GM12892 (cell line): ENCODE data around the gene THADA.

ENCODE experiments used
- POLR2A ChIP-seq: IDR thresholded peaks from 2 replicates; pipeline ENCODE4 v1.6.1; 2011; ENCODE audit warnings: low read depth, low read length, control low read depth
- POLR2AphosphoS5 ChIP-seq: IDR thresholded peaks from 2 replicates; pipeline ENCODE4 v1.6.1; 2011; ENCODE audit warnings: low read depth, low read length, control low read depth
- TAF1 ChIP-seq: IDR thresholded peaks from 2 replicates; pipeline ENCODE4 v1.6.1; 2011; ENCODE audit warnings: low read depth, mild to moderate bottlenecking, control low read depth, low read length, borderline replicate concordance

- TF ChIP-seq POLR2A, result no peak
- TF ChIP-seq POLR2AphosphoS5, result no peak
- no peak for TF ChIP-seq TAF1
Measured at GRCh38 chr2:43300222-43300621, 295.6 kb downstream of the THADA start.
